Testis (tissue), 3 donors: ENCODE measurements around the gene GPC3. TPM values are rescaled to one million over a fixed set of nuclear protein-coding genes. Genes with fewer than 3 reads are reported as not detected.

Experiments
- DNase-seq: peaks from one replicate; pipeline ENCODE4 v3.0.0-alpha.2; 2019
- H3K27ac ChIP-seq, 2 donors: fragments of 200-600 bp; sonication (generic); one replicate each; pipeline ENCODE4 v1.5.1; 2019
- H3K27me3 ChIP-seq: fragments of 200-600 bp; sonication (generic); one replicate; pipeline ENCODE4 v1.5.1; 2019
- H3K36me3 ChIP-seq: fragments of 200-600 bp; sonication (generic); one replicate; pipeline ENCODE4 v1.5.1; 2017; ENCODE audit warnings: low read depth; ENCODE audit errors: missing control alignments
- H3K4me1 ChIP-seq: fragments of 200-600 bp; sonication (generic); one replicate; pipeline ENCODE4 v1.5.1; 2019
- H3K4me3 ChIP-seq, 2 donors: fragments of 200-600 bp; sonication (generic); one replicate each; pipeline ENCODE4 v1.5.1; 2017 to 2019
- H3K9me3 ChIP-seq: fragments of 200-600 bp; sonication (generic); one replicate; pipeline ENCODE4 v1.5.1; 2017
- CTCF ChIP-seq, 3 experiments: fragments of 450-650 bp in 2 of 3; fragments of 200-600 bp in 1 of 3; sonication (generic) in 1 of 3; IDR thresholded peaks; one replicate each; pipeline ENCODE4 v1.5.1; 2016 to 2019; ENCODE audit warnings: antibody characterized with exemption in 3 of 3, mild to moderate bottlenecking in 2 of 3, moderate library complexity in 1 of 3
- POLR2A ChIP-seq: fragments of 450-650 bp; IDR thresholded peaks from one replicate; pipeline ENCODE4 v1.6.1; 2017; ENCODE audit warnings: antibody characterized with exemption, mild to moderate bottlenecking, moderate library complexity
- WGBS, 2 donors: methylation state at CpG; one replicate each; pipeline ENCODE4 v1.1.5; 2018; 5-methylcytosine and 5-hydroxymethylcytosine counted together
- intact Hi-C: fragments of 100-400 bp; cut with DNase I; formaldehyde crosslinking; loops from one replicate; pipeline ENCODE4 v1.15.1; 2023; ENCODE audit warnings: low total_unique reads
- polyA plus RNA-seq: library from polyadenylated mRNA; stranded (reverse); fragments of 350-450 nt; fragmentation: Illumina TruSeq; extraction: RNeasy Lipid Tissue Mini Kit (QIAGEN cat#74804); gene quantifications from one replicate; pipeline ENCODE4 v1.2.3, GENCODE V29; 2014; ENCODE audit warnings: low read depth, low replicate concordance; ENCODE audit not compliant: insufficient read depth
- total RNA-seq, 2 donors: library from RNA; depleted of rRNA; stranded (reverse); fragments of >200 nt; gene quantifications; one replicate each; pipeline ENCODE4 v1.2.3, GENCODE V29; 2016

The GPC3 gene
- total and polyA plus RNA-seq, 3 donors from 2014 or later, result 4.9 to 12.9 (median 5.4) TPM

GRCh38 chrX:133984857-133985163 is 584 bp downstream of the GPC3 start:
- Histone ChIP-seq H3K27ac (no peak overlapping the region), H3K9me3 (no peaks in the 10 kb centered on the region), H3K4me3 (no peak overlapping the region), H3K4me1 (no peaks in the 10 kb centered on the region), H3K27me3 (no peaks in the 10 kb centered on the region), H3K36me3 (no peaks in the 10 kb centered on the region)
- TF ChIP-seq CTCF (IDR thresholded peaks at IDR 0.05), result no peak
- 0% methylated on average over 1 of the region's 16 CpGs; no CpG with 5 or more reads in 1 of the 2 donors for WGBS, 2 donors
- no peak for DNase-seq
- intact Hi-C loops, result no loop called here

GRCh38 chrX:133983974-133984845 is 1.2 kb downstream of the GPC3 start:
- Histone ChIP-seq H3K4me1 (no peaks in the 10 kb centered on the region), H3K9me3 (no peaks in the 10 kb centered on the region), H3K36me3 (no peaks in the 10 kb centered on the region), H3K27ac (no peak overlapping the region), H3K27me3 (no peaks in the 10 kb centered on the region), H3K4me3 (no peak overlapping the region)
- intact Hi-C loops, result no loop called here
- TF ChIP-seq CTCF (IDR thresholded peaks at IDR 0.05), result no peak
- no peak for TF ChIP-seq POLR2A
- no peak for DNase-seq
- 34 to 40% methylated on average over 16 to 37 of the region's 40 CpGs for WGBS, 2 donors

GRCh38 chrX:133983256-133983973 is 2.0 kb downstream of the GPC3 start:
- Histone ChIP-seq H3K4me3 (no peak overlapping the region), H3K36me3 (no peaks in the 10 kb centered on the region), H3K27ac (no peak overlapping the region), H3K27me3 (no peaks in the 10 kb centered on the region), H3K9me3 (no peaks in the 10 kb centered on the region), H3K4me1 (no peaks in the 10 kb centered on the region)
- 53 to 58% methylated on average over 4 to 8 of the region's 8 CpGs for WGBS, 2 donors
- intact Hi-C loops, result no loop called here
- no peak for DNase-seq
- no peak for TF ChIP-seq POLR2A
- TF ChIP-seq CTCF (IDR thresholded peaks at IDR 0.05), result no peak

- WGBS, 2 donors, result 38 to 57% methylated on average over 3 of the region's 3 CpGs
- intact Hi-C loops, result no loop called here
- TF ChIP-seq POLR2A (no peak), CTCF (IDR thresholded peaks at IDR 0.05) (no peak)
- Histone ChIP-seq H3K4me3 (no peak overlapping the region), H3K36me3 (no peaks in the 10 kb centered on the region), H3K9me3 (no peaks in the 10 kb centered on the region), H3K27me3 (no peaks in the 10 kb centered on the region), H3K4me1 (no peaks in the 10 kb centered on the region), H3K27ac (no peak overlapping the region)
- DNase-seq, result no peak
These were observed 3.5 kb downstream of the GPC3 start for GRCh38 chrX:133981924-133982323.
